H9 (cell line): ENCODE results near the gene MC4R. TPM values are rescaled to one million over a fixed set of nuclear protein-coding genes. Genes with fewer than 3 reads are reported as not detected.

Experiments
- DNase-seq: peaks from one replicate; pipeline ENCODE4 v3.0.0-alpha.2; 2017
- H2AFZ ChIP-seq: one replicate; pipeline ENCODE4 v1.6.1; 2013; ENCODE audit warnings: mild to moderate bottlenecking, low read length, control low read depth, moderate library complexity
- H2AK5ac ChIP-seq: 2 replicates; pipeline ENCODE4 v1.6.1; 2013; ENCODE audit warnings: low read length, control low read depth, mixed read lengths; ENCODE audit not compliant: insufficient read length
- H2BK120ac ChIP-seq: one replicate; pipeline ENCODE4 v1.6.1; 2013; ENCODE audit warnings: low read depth, mild to moderate bottlenecking, low read length, control low read depth, inconsistent platforms; ENCODE audit not compliant: poor library complexity, severe bottlenecking
- H2BK12ac ChIP-seq: 2 replicates; pipeline ENCODE4 v1.6.1; 2013; ENCODE audit warnings: low read length, control low read depth, mixed read lengths, low read depth; ENCODE audit not compliant: insufficient read length
- H2BK15ac ChIP-seq: 2 replicates; pipeline ENCODE4 v1.6.1; 2013; ENCODE audit warnings: low read depth, low read length, control low read depth
- H2BK20ac ChIP-seq: one replicate; pipeline ENCODE4 v1.6.1; 2013; ENCODE audit warnings: low read depth, mild to moderate bottlenecking, low read length, control low read depth, inconsistent platforms; ENCODE audit not compliant: poor library complexity, severe bottlenecking
- H2BK5ac ChIP-seq: 2 replicates; pipeline ENCODE4 v1.6.1; 2013; ENCODE audit warnings: low read length, control low read depth, mixed read lengths; ENCODE audit not compliant: insufficient read length
- H3K14ac ChIP-seq: 2 replicates; pipeline ENCODE4 v1.6.1; 2013; ENCODE audit warnings: low read length, control low read depth; ENCODE audit not compliant: insufficient read depth
- H3K18ac ChIP-seq: 2 replicates; pipeline ENCODE4 v1.6.1; 2013; ENCODE audit warnings: low read depth, mild to moderate bottlenecking, mixed read lengths, low read length, control low read depth; ENCODE audit not compliant: insufficient read length
- H3K23ac ChIP-seq: 2 replicates; pipeline ENCODE4 v1.6.1; 2013; ENCODE audit warnings: low read length, control low read depth, mixed read lengths, low read depth; ENCODE audit not compliant: insufficient read length
- H3K23me2 ChIP-seq: 2 replicates; pipeline ENCODE4 v1.6.1; 2013; ENCODE audit warnings: low read depth, mild to moderate bottlenecking, mixed read lengths, low read length, control low read depth; ENCODE audit not compliant: insufficient read length, poor library complexity, severe bottlenecking
- H3K27ac ChIP-seq: 2 replicates; pipeline ENCODE4 v1.5.1; 2013; ENCODE audit warnings: low read length, control low read depth, mixed read lengths, low read depth; ENCODE audit not compliant: insufficient read length
- H3K27me3 ChIP-seq: 2 replicates; pipeline ENCODE4 v1.6.1; 2013; ENCODE audit warnings: low read length, control low read depth, inconsistent platforms; ENCODE audit not compliant: insufficient read depth
- H3K4ac ChIP-seq: 2 replicates; pipeline ENCODE4 v1.6.1; 2013; ENCODE audit warnings: low read depth, mild to moderate bottlenecking, control low read depth, inconsistent platforms, low read length, moderate library complexity
- H3K4me1 ChIP-seq: 2 replicates; pipeline ENCODE4 v1.6.1; 2013; ENCODE audit warnings: low read length, control low read depth, inconsistent platforms; ENCODE audit not compliant: insufficient read depth
- H3K4me2 ChIP-seq: 2 replicates; pipeline ENCODE4 v1.6.1; 2013; ENCODE audit warnings: low read length, control low read depth, mixed read lengths; ENCODE audit not compliant: insufficient read length, insufficient read depth
- H3K56ac ChIP-seq: 2 replicates; pipeline ENCODE4 v1.6.1; 2013; ENCODE audit warnings: low read depth, mild to moderate bottlenecking, mixed read lengths, low read length, control low read depth; ENCODE audit not compliant: insufficient read length
- H3K79me1 ChIP-seq: 2 replicates; pipeline ENCODE4 v1.6.1; 2013; ENCODE audit warnings: low read depth, mild to moderate bottlenecking, moderate library complexity, low read length, control low read depth, inconsistent platforms; ENCODE audit not compliant: insufficient read depth, poor library complexity, severe bottlenecking
- H3K79me2 ChIP-seq: 2 replicates; pipeline ENCODE4 v1.6.1; 2013; ENCODE audit warnings: low read length, control low read depth, inconsistent platforms; ENCODE audit not compliant: insufficient read depth
- H3K9ac ChIP-seq: 2 replicates; pipeline ENCODE4 v1.6.1; 2013; ENCODE audit warnings: low read length, control low read depth, mixed read lengths; ENCODE audit not compliant: insufficient read length; ENCODE audit errors: extremely low read depth
- H3K9me3 ChIP-seq: one replicate; pipeline ENCODE4 v1.6.1; 2013; ENCODE audit warnings: low read depth, low read length, inconsistent platforms; ENCODE audit not compliant: control insufficient read depth
- H3T11ph ChIP-seq: one replicate; pipeline ENCODE4 v1.6.1; 2013; ENCODE audit warnings: mild to moderate bottlenecking, low read length, control low read depth, inconsistent platforms
- H4K20me1 ChIP-seq: one replicate; pipeline ENCODE4 v1.6.1; 2013; ENCODE audit not compliant: control insufficient read depth, insufficient read length, insufficient read depth
- H4K5ac ChIP-seq: 2 replicates; pipeline ENCODE4 v1.6.1; 2013; ENCODE audit warnings: low read depth, mild to moderate bottlenecking, mixed read lengths, low read length, control low read depth; ENCODE audit not compliant: insufficient read length
- H4K8ac ChIP-seq: replicated peaks from 2 replicates; pipeline ENCODE4 v1.6.1; 2013; ENCODE audit warnings: low read length, control low read depth, mixed read lengths, low read depth; ENCODE audit not compliant: insufficient read length
- H4K91ac ChIP-seq: 2 replicates; pipeline ENCODE4 v1.6.1; 2013; ENCODE audit warnings: low read depth, mild to moderate bottlenecking, moderate library complexity, mixed read lengths, low read length, control low read depth; ENCODE audit not compliant: insufficient read length
- H3K27ac Mint-ChIP-seq, 3 experiments: 2 replicates in 2 of 3; 3 replicates in 1 of 3; pipeline ENCODE4 v1.8.0; 2020 to 2021; ENCODE audit warnings: mixed read lengths in 3 of 3, mild to moderate bottlenecking in 1 of 3, moderate library complexity in 1 of 3
- H3K27me3 Mint-ChIP-seq: 2 replicates; pipeline ENCODE4 v1.8.0; 2021; ENCODE audit warnings: low read depth, mild to moderate bottlenecking, moderate library complexity, mixed read lengths
- H3K36me3 Mint-ChIP-seq, 3 experiments: 2 replicates in 2 of 3; 3 replicates in 1 of 3; pipeline ENCODE4 v1.8.0; 2020 to 2021; ENCODE audit warnings: low read depth in 3 of 3, mixed read lengths in 3 of 3; ENCODE audit not compliant: insufficient read depth in 1 of 3
- H3K4me1 Mint-ChIP-seq, 2 experiments: 2 replicates each; pipeline ENCODE4 v1.8.0; 2020; ENCODE audit warnings: mixed read lengths in 2 of 2
- H3K4me3 Mint-ChIP-seq, 2 experiments: 2 replicates in 1 of 2; 3 replicates in 1 of 2; pipeline ENCODE4 v1.8.0; 2020 to 2021; ENCODE audit warnings: mild to moderate bottlenecking in 2 of 2, mixed read lengths in 2 of 2, moderate library complexity in 1 of 2
- H3K9me3 Mint-ChIP-seq, 2 experiments: 2 replicates in 1 of 2; 3 replicates in 1 of 2; pipeline ENCODE4 v1.8.0; 2020; ENCODE audit warnings: mild to moderate bottlenecking in 2 of 2, mixed read lengths in 2 of 2, moderate library complexity in 1 of 2
- CTCF ChIP-seq: fragments of 200-600 bp; sonication (generic); conservative IDR thresholded peaks from 3 replicates; pipeline ENCODE4 v1.8.0; 2021; ENCODE audit warnings: antibody characterized with exemption, mild to moderate bottlenecking
- total RNA-seq: library from RNA; stranded (reverse); gene quantifications from 2 replicates; pipeline ENCODE4 v1.2.1, GENCODE V29; 2021

The MC4R gene
- total RNA-seq, 1 experiment from 2014 or later, result not detected

DNA sequence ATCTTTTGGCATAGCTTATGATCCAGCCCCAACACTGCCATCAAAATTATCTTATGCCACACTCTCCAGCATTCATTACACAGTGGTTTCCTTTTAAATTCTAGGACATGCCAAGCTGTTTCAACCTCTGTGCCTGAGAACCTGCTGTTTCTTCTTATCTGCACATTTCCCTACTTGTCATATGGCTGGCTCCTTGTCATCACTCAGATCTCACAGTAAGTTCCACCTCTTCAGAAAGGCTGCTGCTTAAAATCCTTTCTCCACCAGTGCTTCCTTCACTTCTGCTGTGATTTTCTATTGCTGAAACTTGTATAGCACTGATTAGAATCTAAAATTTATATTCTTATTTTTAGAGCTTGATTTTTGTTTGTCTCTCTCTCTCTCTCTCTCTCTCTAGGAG lies 43.4 kb downstream of the MC4R start:
- Histone ChIP-seq H2BK15ac (no peak overlapping the region), H3K56ac (no peak overlapping the region), H2BK12ac (no peak overlapping the region), H3K4ac (no peak overlapping the region), H3K4me2 (no peak overlapping the region), H3K27ac (no peak overlapping the region), H3K9me3 (no peaks in the 10 kb centered on the region), H3K23me2 (no peaks in the 10 kb centered on the region), H4K91ac (no peak overlapping the region), H3T11ph (no peak overlapping the region), H4K20me1 (no peaks in the 10 kb centered on the region), H2AFZ (no peak overlapping the region), H2BK20ac (no peak overlapping the region), H2BK120ac (no peak overlapping the region), H3K23ac (no peak overlapping the region), H3K9ac (no peak overlapping the region), H4K8ac (no peak overlapping the region), H4K5ac (no peak overlapping the region), H2AK5ac (no peak overlapping the region), H3K27me3 (no peaks in the 10 kb centered on the region), H3K79me1 (no peaks in the 10 kb centered on the region), H3K4me1 (no peaks in the 10 kb centered on the region), H2BK5ac (no peak overlapping the region), H3K14ac (no peak overlapping the region), H3K18ac (no peak overlapping the region), H3K79me2 (no peaks in the 10 kb centered on the region)
- Mint-ChIP-seq H3K4me1 (peaks cover 3% of the 10 kb centered on the region in 2 experiments; a peak in 1 of 4 replicates), H3K4me3 (no peak overlapping the region), H3K36me3 (peaks cover 3 to 31% (median 4%) of the 10 kb centered on the region in 3 experiments; a peak in 6 of 7 replicates), H3K9me3 (peaks cover 6 to 21% of the 10 kb centered on the region in 2 experiments), H3K27ac (no peak overlapping the region), H3K27me3 (no peaks in the 10 kb centered on the region)
- no peak for TF ChIP-seq CTCF
- DNase-seq, result no peak
